Gastroesophageal sphincter (tissue), 3 donors: ENCODE measurements around the gene KRT34.
"Not testable (repeated sequence)": the region's sequence is repeated elsewhere in the genome, so short reads cannot be mapped to it uniquely, and the experiment has no call there.

ENCODE experiments used
- CTCF ChIP-seq, 4 experiments: fragments of 200-600 bp in 2 of 4; fragments of 450-650 bp in 2 of 4; sonication (generic) in 1 of 4; IDR thresholded peaks; one replicate each; pipeline ENCODE4 v1.5.1; 2017 to 2019; ENCODE audit warnings: antibody characterized with exemption in 4 of 4, mild to moderate bottlenecking in 2 of 4, moderate library complexity in 2 of 4
- EP300 ChIP-seq: sonication (generic); formaldehyde crosslinking; IDR thresholded peaks from one replicate; pipeline ENCODE4 v1.6.1; 2017; ENCODE audit warnings: antibody characterized with exemption, mild to moderate bottlenecking
- POLR2A ChIP-seq, 2 donors: fragments of 450-650 bp; IDR thresholded peaks; one replicate each; pipeline ENCODE4 v1.6.1; 2017; ENCODE audit warnings: antibody characterized with exemption in 2 of 2, mild to moderate bottlenecking in 2 of 2, moderate library complexity in 1 of 2

- TF ChIP-seq CTCF (IDR thresholded peaks at IDR 0.05); EP300; POLR2A (IDR thresholded peaks at IDR 0.05): not testable (repeated sequence)
Measured at GRCh38 chr17:41381943-41382342, at the start of gene KRT34.
